ENCODE results near the gene ARHGEF19. TPM values are rescaled to one million over a fixed set of nuclear protein-coding genes. Genes with fewer than 3 reads are reported as not detected.

ARHGEF19 gene
- total RNA-seq, 1 experiment from 2014 or later: 10.6 TPM

GRCh38 chr1:16149702-16150488 lies 62.6 kb downstream of the ARHGEF19 start:
- no peak for DNase-seq (ENCODE audit: low spot score)

GRCh38 chr1:16149146-16149545 lies 63.3 kb downstream of the ARHGEF19 start:
- no peak for DNase-seq (ENCODE audit: low spot score)

- no peak for DNase-seq (ENCODE audit: low spot score)
These were observed 63.9 kb downstream of the ARHGEF19 start for GRCh38 chr1:16148329-16149092.

Other genes starting within 250 kb of the ARHGEF19 start
- 17.5 and 30.5 TPM in 2 replicates for gene ZBTB17, start 236.6 kb downstream of the ARHGEF19 start, total RNA-seq (2014; rRNA removed; shearing (Covaris generic))
- not detected in 2 replicates for gene SRARP, start 208.4 kb downstream of the ARHGEF19 start, total RNA-seq (2014; rRNA removed; shearing (Covaris generic))
- gene HSPB7, start 194.6 kb downstream of the ARHGEF19 start, total RNA-seq (2014; rRNA removed; shearing (Covaris generic)): not detected in 2 replicates
- not detected in 2 replicates for gene CLCNKA, start 190.6 kb downstream of the ARHGEF19 start, total RNA-seq (2014; rRNA removed; shearing (Covaris generic))
- not detected in 2 replicates for gene CLCNKB, start 168.9 kb downstream of the ARHGEF19 start, total RNA-seq (2014; rRNA removed; shearing (Covaris generic))
- 0.08 and 0.62 TPM in 2 replicates for gene FAM131C, start 139.0 kb downstream of the ARHGEF19 start, total RNA-seq (2014; rRNA removed; shearing (Covaris generic))
- 10.1 and 14.2 TPM in 2 replicates for gene EPHA2, start 56.6 kb downstream of the ARHGEF19 start, total RNA-seq (2014; rRNA removed; shearing (Covaris generic))
- gene CPLANE2, start 24.5 kb upstream of the ARHGEF19 start, total RNA-seq (2014; rRNA removed; shearing (Covaris generic)): 4.7 and 8.5 TPM in 2 replicates
- 9.6 and 11.4 TPM in 2 replicates for gene FBXO42, start 139.8 kb upstream of the ARHGEF19 start, total RNA-seq (2014; rRNA removed; shearing (Covaris generic))
- 60.1 and 68.0 TPM in 2 replicates for gene SZRD1, start 154.6 kb upstream of the ARHGEF19 start, total RNA-seq (2014; rRNA removed; shearing (Covaris generic))
- gene SPATA21, start 224.8 kb upstream of the ARHGEF19 start, total RNA-seq (2014; rRNA removed; shearing (Covaris generic)): not detected in 2 replicates
- gene NECAP2, start 228.1 kb upstream of the ARHGEF19 start, total RNA-seq (2014; rRNA removed; shearing (Covaris generic)): 55.5 and 56.9 TPM in 2 replicates